ENCODE measurements around the gene C11orf54.
"Not testable (repeated sequence)": the region's sequence is repeated elsewhere in the genome, so short reads cannot be mapped to it uniquely, and the experiment has no call there.

C11orf54 gene

DNA sequence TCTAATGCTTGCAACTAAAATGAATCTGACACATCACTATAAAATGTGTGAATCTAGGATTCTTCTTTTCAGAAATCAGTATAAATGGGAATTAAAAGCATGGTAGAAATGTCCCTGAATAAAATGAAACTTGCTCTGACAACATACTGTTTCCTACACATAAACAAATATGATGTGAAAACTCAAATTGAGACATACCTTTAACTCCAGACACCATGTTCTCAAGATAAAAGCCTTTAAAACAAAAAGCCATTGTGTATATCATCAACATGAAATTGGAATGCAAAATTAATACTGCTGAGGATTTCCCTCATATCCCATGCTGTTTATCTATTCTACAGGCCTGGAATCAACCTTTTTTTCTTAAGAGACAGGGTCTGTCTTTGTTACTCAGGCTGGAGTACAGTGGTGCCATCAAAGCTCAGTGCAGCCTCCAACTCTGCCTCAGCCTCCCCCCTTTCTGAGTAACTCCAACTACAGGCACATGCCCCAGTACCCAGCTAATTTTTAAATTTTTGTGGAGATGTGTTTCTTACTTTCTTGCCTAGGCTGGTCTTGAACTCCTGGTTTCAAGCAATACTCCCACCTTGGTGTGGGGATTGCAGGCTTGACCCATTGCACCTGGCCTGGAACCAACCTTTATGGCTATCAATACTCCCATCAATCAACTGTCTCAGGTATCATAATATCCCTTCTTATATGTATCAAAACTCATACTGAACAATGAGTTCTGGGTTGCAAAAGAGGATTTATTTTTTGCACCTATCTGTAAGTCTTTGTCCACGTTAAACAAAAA is 6.8 kb upstream of the C11orf54 start:
- no peak for DNase-seq

DNA sequence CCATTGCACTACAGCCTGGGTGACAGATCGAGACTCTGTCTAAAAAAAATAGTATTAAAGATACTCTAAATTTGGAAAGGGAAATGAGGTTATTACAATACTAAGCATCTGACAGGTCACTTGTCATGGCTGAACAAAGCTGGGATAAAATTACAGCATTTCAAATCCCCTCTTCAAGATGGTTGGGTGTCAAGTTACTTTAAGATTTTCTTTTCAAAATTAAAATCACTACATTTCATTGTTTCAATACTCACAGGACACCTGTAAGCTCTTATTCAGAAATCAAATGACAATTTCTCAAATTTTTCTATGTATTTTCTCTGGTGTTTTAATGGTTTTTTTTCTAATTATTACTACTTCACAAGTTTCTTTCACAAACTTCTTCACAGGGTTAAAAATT is 5.8 kb upstream of the C11orf54 start:
- DNase-seq: no peak

DNA sequence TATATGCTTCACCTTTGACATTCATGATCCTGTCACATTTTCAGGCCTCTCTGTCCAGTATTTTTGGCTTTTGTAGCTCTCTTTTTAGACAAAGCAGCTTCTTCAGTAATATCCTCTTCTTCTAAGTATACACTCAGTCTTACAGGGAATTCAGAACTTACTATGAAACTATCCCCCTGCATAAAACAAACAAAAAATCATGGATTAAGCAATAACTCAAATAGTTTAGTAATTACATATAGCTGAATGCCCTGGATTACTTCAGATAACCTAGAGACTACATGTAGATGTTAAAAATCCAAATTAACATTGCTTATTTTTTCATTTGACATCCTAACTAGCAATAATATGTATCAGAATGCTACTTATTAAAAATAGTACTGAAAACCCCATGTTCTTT is 5.3 kb upstream of the C11orf54 start:
- DNase-seq: no peak

DNA sequence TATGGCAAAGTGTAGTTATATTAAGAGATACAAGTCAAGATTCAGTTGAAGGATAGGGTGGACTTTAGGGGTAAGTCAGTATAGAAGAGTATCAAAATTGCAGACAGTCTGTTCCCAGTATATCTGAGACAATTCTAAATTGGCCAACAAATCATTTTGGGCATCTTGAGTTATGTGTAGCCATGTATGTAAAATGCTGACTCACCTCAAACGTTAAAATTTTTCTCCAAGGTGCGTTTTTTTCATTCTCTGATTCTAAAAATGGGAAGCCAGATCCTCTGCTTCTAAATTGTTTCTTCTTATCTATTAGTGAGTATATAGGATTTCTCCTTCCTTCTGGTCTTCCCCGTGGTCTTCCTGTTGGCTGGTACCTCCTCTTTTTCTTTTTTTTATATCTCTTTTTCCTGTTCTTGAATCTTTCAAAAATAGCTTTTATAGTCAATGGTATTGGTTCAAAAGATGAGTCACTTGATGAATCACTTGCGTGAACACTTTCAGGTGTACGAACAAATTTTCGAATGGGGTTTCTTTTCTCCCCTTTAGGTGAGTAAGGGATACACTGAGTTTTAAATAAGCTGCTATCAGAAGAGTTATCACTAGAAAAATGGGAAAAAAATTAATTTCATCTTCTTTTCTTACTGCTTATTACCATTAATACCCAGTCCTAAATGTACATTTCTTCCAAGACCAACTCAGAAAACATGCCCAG is 3.4 kb upstream of the C11orf54 start:
- DNase-seq: peak in 1 of 2 experiments; percentile 70

DNA sequence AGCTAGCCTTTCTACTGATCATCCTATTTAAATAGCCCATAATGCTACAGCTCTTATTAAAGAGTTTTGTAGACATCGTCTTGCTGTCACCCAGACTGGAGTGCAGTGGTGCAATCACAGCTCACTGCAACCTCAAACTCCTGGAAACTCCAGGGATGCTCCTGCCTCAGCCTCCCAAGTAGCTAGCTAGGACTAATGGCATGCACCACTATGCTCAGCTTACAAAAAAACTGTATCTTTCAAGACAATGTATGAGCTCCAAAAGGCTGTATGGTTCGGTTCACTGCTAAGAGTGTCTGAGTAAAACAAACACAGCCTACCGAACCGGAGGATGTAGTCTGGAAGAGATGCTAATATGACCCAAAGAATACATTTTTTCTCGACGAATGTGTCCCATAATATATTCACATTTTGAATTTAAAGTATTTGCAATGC is 2.8 kb upstream of the C11orf54 start:
- peak in 1 of 2 experiments; percentile 70 for DNase-seq

DNA sequence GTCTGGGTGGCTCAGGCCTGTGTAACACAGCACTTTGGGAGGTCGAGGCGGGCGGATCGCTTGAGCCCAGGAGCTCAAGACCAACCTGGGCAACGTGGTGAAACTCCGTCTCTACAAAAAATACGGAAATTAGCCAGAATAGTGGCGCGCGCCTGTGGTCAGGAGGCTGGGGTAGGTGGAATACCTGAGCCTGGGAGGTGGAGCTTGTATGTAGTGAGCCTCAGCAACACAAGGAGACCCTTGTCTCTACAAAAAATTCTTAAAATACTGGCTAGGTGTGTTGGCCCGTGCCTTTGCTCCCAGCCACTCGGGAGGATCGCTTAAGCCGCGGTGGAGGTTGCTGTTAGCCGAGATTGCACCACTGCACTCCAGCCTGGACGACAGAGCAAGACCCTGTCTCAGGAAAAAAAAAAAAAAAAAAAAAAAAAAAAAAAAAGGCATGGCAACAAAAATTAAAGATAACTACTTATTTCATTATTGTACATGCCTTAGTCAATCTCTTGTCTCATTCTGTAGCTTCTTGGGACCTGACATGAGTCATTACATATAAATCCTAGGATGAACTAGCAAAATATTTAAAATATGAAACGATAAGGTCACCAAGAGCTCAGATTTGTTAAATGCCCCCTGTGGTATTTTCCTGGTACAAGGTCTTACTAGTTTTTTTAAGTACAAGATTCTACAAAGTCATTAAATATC is 1.3 kb upstream of the C11orf54 start:
- peak in 1 of 2 experiments; percentile 95 for DNase-seq

DNA sequence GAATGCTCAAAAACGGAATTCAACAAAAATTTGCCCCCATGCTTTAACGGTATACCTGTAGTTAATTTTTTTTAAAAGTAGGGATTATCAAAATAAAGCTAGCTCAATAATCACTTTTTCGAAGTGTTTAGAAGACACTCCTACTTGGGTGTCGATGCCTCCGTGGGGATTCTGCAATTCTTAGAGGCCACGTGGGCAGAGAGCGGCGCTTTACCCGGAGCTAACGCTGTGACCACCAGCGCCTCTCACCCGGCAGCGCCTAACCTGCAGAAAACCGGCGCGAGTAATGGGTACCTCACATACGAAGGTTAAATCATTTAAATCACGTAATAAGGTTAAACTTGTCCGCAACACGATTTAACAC is 760 bp upstream of the C11orf54 start:
- DNase-seq: peak; percentile 66 to 95

DNA sequence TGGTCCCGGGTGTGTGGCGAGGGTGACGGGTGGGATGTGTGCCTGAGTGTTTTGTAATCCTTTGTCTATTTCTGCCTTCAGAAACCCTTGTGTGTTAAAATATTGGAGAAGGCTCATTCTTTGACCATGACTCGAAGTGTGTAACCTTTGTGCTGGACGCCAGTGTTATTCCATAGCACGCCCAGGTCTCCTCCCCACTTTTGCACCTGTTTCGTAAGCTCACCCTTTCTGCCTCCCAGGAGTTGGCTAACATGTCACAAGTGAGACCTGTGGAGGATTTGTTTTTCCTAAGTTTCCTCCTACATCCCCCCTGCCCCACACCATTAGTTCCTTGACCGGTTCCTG is 382 bp downstream of the C11orf54 start:
- DNase-seq: peak; percentile 82 to 96

DNA sequence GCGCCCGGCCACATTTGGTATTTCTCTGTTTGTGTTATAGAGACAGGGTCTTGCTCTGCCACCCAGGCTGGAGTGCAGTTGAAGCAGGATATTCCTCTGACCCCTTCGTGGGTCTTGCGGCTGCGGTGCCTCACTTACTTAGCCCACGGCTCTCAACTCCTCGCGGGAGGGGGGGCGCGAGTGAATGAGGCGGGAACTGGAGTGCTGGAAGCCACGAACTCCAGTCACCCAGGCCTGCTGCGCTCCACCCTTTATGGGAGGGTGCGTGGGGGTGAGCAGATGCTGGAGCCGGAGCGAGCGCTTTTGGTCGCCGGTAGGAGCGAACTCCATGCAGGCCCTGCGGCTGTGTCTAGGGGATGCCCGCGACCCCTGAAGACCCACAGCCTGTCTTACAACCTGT is 1.8 kb downstream of the C11orf54 start:
- DNase-seq: no peak

DNA sequence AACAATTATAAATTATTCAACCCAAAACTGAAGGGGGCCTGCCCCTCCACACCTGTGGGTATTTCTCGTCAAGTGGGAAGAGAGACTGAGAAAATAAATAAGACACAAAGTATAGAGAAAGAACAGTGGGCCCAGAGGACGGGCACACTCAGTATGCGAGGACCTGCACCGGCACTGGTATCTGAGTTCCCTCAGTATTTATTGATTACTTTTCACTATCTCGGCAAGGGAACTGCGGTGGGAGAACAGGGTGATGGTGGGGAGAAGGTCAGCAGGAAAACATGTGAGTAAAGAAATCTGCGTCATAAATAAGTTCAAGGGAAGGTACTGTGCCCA is 3.2 kb downstream of the C11orf54 start:
- no peak for DNase-seq

DNA sequence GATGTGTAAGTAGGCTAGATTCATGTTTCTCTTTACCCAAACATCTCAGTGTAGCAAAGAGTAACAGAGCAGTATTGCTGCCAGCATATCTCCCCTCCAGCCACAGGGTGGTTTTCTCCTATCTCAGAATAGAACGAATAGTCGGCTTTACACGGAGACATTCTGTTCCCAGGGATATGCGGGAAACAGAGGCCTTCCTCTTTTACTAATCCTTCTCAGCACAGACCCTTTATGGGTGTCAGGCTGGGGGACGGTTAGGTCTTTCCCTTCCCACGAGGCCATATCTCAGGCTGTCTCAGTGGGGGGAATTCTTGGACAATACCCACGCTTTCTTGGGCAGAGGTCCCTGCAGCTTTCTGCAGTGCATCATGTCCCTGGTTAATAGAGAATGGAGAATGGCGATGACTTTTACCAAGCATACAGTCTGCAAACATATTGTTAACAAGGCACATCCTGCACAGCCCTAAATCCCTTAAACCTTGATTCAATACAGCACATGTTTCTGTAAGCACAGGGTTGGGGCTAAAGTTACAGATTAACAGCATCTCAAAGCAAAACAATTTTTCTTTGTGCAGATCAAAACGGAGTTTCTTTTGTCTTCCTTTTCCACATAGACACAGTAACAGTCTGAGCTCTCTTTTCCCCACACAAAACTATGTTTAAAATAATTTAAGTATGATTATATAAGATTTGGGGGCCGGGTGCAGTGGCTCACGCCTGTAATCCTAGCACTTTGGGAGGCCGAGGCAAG is 3.7 kb downstream of the C11orf54 start:
- not testable (repeated sequence) for DNase-seq

DNA sequence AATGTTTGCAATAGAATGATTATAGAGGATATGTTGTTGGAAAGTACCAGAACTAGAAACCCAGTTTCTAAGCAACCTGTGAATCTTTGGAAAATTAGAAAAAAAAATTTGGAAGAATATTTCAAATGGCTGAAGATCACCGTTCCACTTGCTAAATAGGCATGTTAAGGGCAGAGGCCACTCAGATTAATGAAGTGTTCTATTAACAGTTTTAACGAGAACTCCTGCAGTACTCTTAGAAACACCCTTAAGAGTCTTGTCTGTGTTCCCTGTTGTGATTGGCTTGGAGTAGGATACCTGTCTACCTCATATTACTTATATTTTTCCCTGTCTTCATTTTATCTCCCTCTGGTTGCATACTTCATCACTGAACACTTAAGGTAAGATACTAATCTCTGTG is 4.6 kb downstream of the C11orf54 start:
- no peak for DNase-seq

DNA sequence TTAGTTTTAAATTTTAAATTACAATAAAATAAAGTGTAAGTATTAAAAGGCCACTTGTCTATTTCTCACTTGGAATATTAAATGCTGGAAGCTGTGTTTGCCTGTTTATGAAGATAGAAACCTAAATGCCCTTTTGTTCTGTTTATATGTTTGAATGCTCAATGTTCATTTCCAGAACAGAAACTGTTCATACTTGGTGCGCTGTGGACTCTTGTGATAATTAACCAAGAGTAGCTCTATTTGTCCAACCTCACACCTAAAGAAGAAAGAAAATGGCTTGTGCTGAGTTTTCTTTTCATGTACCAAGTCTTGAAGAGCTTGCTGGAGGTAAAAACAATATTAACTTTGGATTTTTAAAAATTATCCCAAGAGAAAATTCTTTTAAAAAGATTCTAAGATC is 5.7 kb downstream of the C11orf54 start:
- no peak for DNase-seq

DNA sequence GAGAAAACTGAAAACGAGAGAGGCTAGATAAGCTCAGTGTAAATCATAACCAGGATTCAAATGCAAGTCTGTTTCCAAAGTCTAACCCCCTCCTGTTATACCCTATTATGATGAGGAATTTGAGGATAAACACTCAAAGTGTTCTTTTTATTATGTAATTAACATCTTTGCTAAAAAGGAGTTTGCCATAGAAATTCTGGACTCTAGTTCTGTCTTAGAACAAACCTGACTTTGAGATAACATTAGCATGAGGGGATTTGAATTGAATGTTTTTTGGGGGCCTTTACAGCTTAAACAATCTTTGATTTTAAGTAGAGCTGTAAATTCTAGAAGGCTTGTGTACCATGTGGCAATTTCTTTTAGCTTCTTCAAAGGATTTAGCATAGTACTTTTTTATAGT is 9.5 kb downstream of the C11orf54 start:
- no peak for DNase-seq

DNA sequence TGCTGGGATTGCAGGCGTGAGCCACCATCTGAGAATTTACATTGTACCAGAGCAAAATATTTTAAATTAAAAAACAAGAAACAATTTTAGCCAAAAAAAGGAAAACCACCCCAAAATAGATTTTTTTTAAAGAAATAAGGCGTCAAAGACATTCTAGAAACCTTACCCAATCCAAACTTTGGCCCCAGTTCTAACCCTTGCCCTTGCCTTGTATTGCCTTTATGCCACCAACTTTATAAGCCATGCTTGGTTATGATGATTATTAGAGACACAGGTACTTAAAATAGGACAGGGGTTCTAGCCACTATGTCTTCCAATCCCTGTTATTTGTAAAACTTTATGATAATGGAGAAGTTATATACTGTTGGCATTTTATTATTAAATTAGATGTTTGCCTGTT is 11.8 kb downstream of the C11orf54 start:
- no peak for DNase-seq

DNA sequence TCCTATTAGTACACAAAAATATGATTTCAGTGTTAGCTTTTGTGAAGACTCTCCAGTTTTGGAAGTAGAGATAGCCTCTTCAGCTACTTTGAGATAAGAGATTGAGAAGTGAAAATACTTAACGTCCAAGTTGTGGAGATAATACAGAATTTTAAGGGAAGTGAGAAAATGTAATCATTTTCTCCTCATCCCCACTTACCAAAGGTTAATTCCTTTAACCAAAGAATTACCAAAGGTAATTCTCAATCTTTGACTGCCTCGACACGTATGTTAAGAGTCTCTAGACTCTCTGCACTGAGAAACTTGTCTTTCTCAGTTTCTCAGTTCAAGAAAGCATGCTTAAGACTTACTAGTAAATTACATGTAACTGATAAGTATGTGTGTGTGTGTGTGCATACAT is 15.3 kb downstream of the C11orf54 start:
- no peak for DNase-seq

DNA sequence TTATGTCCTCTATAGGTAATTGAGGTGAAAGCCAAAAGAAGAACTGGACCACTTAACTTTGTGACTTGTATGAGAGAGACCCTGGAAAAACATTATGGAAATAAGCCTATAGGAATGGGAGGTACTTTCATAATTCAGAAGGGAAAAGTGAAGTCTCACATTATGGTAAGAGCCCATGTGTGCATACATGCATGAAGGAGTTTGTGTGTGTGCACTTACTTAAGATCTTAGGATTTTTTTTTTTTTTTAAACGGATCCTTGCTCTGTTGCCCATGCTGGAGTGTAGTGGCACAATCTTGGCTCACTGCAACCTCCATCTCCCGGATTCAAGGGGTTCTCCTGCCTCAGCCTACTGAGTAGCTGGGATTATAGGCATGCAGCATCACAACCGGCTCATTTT is 15.8 kb downstream of the C11orf54 start:
- no peak for DNase-seq

DNA sequence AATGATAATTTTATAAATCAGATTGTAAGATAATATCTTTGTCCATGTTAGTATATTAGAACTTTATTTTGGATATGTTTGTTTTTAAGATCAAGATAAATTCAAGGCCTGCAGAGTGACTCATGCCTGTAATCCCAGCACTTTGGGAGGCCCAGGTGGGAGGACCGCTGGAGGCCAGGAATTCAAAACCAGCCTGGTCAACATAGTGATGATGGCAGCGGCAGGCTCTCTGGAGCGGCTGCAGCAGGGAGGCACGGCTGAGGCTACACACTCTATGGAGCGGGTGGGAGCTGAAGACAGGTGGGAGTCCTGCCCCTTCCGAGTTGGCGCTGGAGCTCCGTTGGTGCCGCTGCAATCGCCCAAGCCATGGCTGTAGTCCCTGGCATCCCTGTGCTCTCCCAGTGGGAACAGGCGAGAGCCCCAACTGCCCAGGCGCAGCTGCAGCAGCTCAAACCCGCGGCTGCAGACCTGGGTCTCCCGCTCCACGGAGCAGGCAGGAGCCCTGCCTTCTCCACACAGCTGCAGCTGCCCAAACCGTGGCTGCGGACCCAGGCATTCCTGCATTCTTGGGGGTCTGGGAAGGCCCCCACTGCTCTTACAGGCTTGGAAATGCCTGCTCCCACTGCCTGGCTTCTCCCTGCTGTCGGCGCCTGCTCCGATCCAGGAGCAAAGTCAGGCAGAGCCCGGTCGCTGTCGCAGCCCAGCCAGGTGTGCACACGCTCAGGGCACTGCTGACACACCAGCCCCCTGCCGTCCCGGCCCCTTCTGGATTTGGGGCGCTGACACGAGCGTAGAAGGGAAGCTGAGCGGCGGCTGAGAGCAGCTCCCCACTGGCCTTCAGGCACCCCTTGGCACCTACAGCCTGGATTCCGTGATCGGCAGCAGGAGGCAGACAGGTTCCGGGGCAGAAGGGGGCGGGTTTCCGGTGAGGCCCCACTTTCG is 16.7 kb downstream of the C11orf54 start:
- DNase-seq: no peak

DNA sequence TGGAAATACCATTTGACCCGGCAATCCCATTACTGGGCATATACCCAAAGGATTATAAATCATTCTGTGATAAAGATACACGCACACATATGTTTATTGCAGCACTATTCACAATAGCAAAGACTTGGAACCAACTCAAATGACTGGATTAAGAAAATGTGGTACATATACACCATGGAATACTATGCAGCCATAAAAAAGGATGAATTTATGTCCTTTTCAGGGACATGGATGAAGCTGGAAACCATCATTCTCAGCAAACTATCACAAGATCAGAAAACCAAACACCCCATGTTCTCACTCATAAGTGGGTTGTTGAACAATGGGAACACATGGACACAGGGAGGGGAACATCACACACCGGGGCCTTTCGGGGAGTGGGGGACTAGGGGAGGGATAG is 17.7 kb downstream of the C11orf54 start:
- DNase-seq: not testable (repeated sequence)

DNA sequence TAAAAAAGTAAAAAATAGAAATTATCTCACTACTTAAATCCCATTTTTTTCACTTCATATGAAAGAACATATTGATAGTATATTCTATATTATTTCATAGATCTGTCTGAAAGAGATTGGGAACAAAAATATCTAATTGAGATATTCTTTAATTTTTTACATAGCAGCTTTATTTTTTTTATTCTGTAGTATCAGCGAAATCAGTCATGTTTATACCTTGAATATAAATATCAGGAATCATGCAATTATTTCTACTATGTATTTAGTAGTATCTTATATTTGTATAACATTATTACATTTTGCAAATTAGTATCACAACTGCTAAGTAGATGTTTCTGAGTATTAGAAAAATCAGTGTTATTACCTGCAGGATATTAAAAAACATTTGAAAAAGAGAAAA is 20.4 kb downstream of the C11orf54 start:
- no peak for DNase-seq

DNA sequence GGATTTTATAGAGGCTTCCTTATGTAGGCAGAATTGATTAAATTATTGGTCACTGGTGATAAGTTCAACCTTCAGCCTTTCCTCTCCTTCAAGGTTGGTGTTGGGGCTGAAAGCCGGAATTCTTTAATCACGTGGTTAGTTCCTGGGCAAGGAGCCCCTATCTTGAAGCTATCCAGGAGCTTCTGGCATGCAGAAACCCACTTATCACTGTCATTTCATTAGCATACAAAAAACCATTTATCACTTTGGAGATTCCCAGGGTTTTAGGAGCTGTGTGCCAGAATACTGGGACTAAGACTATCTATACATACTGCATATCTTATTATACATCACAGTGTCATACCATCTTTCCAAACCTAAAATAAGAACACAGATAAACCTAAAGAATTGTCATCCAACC is 24.1 kb downstream of the C11orf54 start:
- no peak for DNase-seq

DNA sequence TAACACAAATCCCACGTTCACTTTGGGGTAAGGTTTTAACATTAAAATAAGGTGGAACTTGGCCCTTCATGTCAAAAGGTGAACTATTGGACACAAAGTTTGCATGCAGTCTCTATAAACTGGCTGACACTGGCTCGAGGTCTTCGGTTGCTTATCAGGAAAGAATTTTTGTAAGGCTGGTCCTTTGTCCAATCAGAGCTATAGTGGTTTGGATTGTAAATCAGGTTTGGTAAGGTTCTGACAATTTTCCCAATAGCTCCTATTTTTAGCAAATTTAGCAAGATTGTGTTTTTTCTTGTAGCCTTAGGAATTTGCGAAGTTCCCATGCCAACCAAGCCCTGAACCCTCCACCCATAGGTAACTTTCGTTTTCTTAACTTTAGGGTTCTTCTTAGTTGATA is 25.0 kb downstream of the C11orf54 start:
- DNase-seq: no peak

Data from SW 1271 (cell line).